ENCODE results near the gene UBE4B.
"Not testable (repeated sequence)": the region's sequence is repeated elsewhere in the genome, so short reads cannot be mapped to it uniquely, and the experiment has no call there.

Gene UBE4B

GRCh38 chr1:10032590-10033358, at the start of gene UBE4B:
UBE4B (plus strand) TSS chr1:10032958; CDS start chr1:10033671, 713 bp downstream.
- H3K36me3 Mint-ChIP-seq (ENCODE audit: insufficient read depth), result peaks cover 18% of the 10 kb centered on the region
- H3K4me3 Mint-ChIP-seq, result peak within 1 kb of the TSS; percentile 96
- no peaks in the 10 kb centered on the region for H3K9me3 Mint-ChIP-seq
- H3K27ac Mint-ChIP-seq (ENCODE audit: low read depth), result peak within 1 kb of the TSS; percentile 90
- ATAC-seq (replicated peaks; ENCODE audit: extremely low read depth, poor library complexity, severe bottlenecking) (peak; percentile 94), DNase-seq (ENCODE audit: low spot score in 2 of 2) (peak; percentile 98 to 99)
- H3K4me1 Mint-ChIP-seq, result peaks cover 28% of the 10 kb centered on the region
- no peaks in the 10 kb centered on the region for H3K27me3 Mint-ChIP-seq

DNA sequence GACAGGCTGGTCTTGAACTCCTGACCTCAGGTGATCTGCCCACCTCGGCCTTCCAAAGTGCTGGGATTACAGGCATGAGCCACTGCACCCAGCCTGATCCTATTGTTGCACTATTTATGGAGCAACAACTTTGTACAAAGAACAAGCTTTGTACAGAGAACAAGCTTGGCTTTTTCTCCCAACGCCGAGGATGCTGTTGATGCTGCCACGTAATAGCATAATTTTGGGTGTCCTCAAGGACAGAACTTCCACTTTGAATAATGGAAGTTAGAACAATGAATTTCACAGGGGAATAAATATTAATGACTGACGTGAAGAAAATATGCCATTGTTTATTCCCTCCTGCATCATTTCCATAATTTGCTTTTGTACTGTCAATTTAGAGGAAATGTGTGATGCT, 48.5 kb upstream of the UBE4B start:
- Mint-ChIP-seq H3K36me3 (ENCODE audit: insufficient read depth) (peaks cover 10% of the 10 kb centered on the region), H3K27me3 (no peaks in the 10 kb centered on the region), H3K4me1 (no peaks in the 10 kb centered on the region), H3K27ac (ENCODE audit: low read depth) (no peak overlapping the region), H3K9me3 (no peaks in the 10 kb centered on the region), H3K4me3 (no peak overlapping the region)
- ATAC-seq (replicated peaks; ENCODE audit: extremely low read depth, poor library complexity, severe bottlenecking) (no peak), DNase-seq (ENCODE audit: low spot score in 2 of 2) (no peak)

DNA sequence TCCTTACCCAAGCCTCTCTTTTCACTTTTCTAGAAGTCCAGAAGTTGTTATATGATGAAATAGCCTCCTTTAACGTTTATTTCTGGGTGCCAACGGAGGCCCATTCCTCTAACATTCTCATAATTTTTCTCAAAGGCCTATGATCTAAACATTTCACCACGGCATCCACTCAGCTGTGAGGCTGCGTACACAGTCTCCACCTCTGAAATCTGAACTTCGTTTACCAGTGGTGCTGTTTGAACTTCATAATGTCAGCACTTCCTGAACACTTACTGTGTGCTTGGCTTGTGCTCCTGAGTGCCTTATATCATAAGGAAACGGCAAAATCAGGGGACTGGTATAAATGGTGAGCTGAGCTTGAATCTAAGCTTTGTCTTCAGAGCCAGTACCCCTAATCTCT, 47.8 kb upstream of the UBE4B start:
- Mint-ChIP-seq H3K27me3 (no peaks in the 10 kb centered on the region), H3K36me3 (ENCODE audit: insufficient read depth) (peaks cover 10% of the 10 kb centered on the region), H3K27ac (ENCODE audit: low read depth) (no peak overlapping the region), H3K4me1 (no peaks in the 10 kb centered on the region), H3K9me3 (no peaks in the 10 kb centered on the region), H3K4me3 (no peak overlapping the region)
- DNase-seq (ENCODE audit: low spot score in 2 of 2), result no peak
- no peak for ATAC-seq (replicated peaks; ENCODE audit: extremely low read depth, poor library complexity, severe bottlenecking)

DNA sequence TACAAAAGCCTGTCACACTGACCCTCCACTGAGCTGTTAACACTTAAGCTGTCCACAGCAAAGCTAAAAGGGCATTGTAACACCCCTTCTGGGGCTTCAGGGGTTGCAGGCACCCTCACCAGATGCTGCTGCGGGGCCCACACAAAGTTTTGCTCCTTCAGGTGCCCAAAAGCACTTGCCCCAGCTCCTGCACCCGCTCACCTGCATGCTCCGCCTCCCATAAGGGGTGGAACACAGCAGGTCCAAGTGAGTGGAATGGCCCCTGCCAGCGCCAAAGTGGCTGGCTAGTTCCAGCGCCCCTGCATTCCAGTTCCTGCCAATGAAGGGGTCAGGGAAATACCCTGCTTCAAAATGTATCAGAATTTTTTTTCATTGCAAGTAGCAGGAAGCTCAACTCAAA, 43.0 kb upstream of the UBE4B start:
- Mint-ChIP-seq H3K9me3 (no peaks in the 10 kb centered on the region), H3K4me1 (no peaks in the 10 kb centered on the region), H3K4me3 (no peak overlapping the region), H3K27me3 (peaks cover 17% of the 10 kb centered on the region), H3K27ac (ENCODE audit: low read depth) (no peak overlapping the region), H3K36me3 (ENCODE audit: insufficient read depth) (peaks cover 4% of the 10 kb centered on the region)
- no peak for ATAC-seq (replicated peaks; ENCODE audit: extremely low read depth, poor library complexity, severe bottlenecking)
- no peak for DNase-seq (ENCODE audit: low spot score in 2 of 2)

- Mint-ChIP-seq H3K9me3 (no peaks in the 10 kb centered on the region), H3K27ac (ENCODE audit: low read depth) (no peak overlapping the region), H3K36me3 (ENCODE audit: insufficient read depth) (peaks cover 4% of the 10 kb centered on the region), H3K4me1 (no peaks in the 10 kb centered on the region), H3K27me3 (peaks cover 17% of the 10 kb centered on the region), H3K4me3 (no peak overlapping the region)
- DNase-seq (ENCODE audit: low spot score in 2 of 2) (no peak), ATAC-seq (replicated peaks; ENCODE audit: extremely low read depth, poor library complexity, severe bottlenecking) (no peak)
Measured at GRCh38 chr1:9990944-9991343, 41.8 kb upstream of the UBE4B start.

- Mint-ChIP-seq H3K4me3 (no peak overlapping the region), H3K9me3 (no peaks in the 10 kb centered on the region), H3K36me3 (ENCODE audit: insufficient read depth) (peaks cover 2% of the 10 kb centered on the region), H3K27ac (ENCODE audit: low read depth) (no peak overlapping the region), H3K27me3 (peaks cover 32% of the 10 kb centered on the region), H3K4me1 (peaks cover 7% of the 10 kb centered on the region)
- ATAC-seq (replicated peaks; ENCODE audit: extremely low read depth, poor library complexity, severe bottlenecking), result no peak
- DNase-seq (ENCODE audit: low spot score in 2 of 2), result no peak
Measured at GRCh38 chr1:9992910-9993309, 39.8 kb upstream of the UBE4B start.

GRCh38 chr1:9993561-9994075, 39.1 kb upstream of the UBE4B start:
- DNase-seq (ENCODE audit: low spot score in 2 of 2), result no peak
- ATAC-seq (replicated peaks; ENCODE audit: extremely low read depth, poor library complexity, severe bottlenecking), result no peak
- H3K27ac Mint-ChIP-seq (ENCODE audit: low read depth), result no peak overlapping the region
- H3K4me3 Mint-ChIP-seq, result no peak overlapping the region
- peaks cover 2% of the 10 kb centered on the region for H3K36me3 Mint-ChIP-seq (ENCODE audit: insufficient read depth)
- H3K27me3 Mint-ChIP-seq, result peaks cover 39% of the 10 kb centered on the region
- no peaks in the 10 kb centered on the region for H3K9me3 Mint-ChIP-seq
- H3K4me1 Mint-ChIP-seq, result peaks cover 7% of the 10 kb centered on the region

DNA sequence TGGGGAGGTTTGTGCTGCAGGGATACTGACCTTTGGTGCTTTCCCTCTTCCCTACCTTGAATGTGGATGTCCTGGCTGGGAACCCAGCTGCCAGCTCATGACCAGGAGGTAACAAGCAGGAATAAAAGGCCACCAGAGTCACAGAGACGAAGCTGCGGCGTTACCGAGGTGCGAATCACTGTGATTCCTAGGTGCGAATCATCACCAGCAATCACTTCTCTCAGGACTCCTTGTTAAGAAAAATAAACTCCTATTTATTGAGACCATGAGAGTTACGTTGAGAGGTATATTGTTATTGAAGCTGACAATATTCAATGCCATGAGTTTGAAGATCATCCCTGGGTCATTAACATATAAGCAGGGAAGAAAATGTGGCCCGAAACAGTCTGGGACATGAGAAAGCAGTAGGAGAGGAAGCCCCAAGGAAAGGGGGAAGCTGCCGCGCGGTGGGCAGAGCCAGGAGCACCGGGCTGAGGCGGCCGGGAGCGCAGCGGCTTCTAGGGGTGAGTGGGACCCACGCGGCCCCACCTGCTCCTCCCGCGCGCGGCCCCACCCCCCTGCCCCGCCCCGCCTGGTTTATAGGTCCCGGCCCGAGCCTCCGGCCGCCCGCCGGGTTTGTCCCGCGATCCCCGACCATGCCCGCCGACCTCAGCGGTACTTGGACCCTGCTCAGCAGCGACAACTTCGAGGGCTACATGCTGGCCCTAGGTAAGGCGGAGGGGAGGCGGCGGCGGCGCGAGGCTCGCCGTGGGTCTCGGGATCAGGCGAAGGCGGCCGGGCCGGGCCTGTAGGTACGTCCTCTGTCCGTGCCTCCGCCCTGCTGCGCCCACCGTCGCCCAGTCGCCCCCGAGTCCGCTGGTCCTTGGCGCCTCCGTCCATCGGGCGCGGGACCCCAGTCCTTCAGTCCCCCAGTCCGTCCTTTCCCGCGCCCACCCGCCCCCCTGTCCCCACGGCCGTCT, 35.9 kb upstream of the UBE4B start, which contains the start of gene RBP7:
Gene RBP7, plus strand, starts transcription at position 605 of the 959 bp plus-strand sequence. Its CDS starts 31 bp downstream, at position 636.
- Mint-ChIP-seq H3K9me3 (no peaks in the 10 kb centered on the region), H3K27ac (ENCODE audit: low read depth) (no peak within 1 kb of the TSS), H3K4me1 (peaks cover 7% of the 10 kb centered on the region), H3K27me3 (peaks cover 59% of the 10 kb centered on the region), H3K4me3 (peak within 1 kb of the TSS; percentile 79), H3K36me3 (ENCODE audit: insufficient read depth) (peaks cover 2% of the 10 kb centered on the region)
- ATAC-seq (replicated peaks; ENCODE audit: extremely low read depth, poor library complexity, severe bottlenecking) (no peak), DNase-seq (ENCODE audit: low spot score in 2 of 2) (no peak)

- Mint-ChIP-seq H3K9me3 (no peaks in the 10 kb centered on the region), H3K4me3 (no peak overlapping the region), H3K27ac (ENCODE audit: low read depth) (no peak overlapping the region), H3K4me1 (peaks cover 7% of the 10 kb centered on the region), H3K36me3 (ENCODE audit: insufficient read depth) (no peaks in the 10 kb centered on the region), H3K27me3 (peaks cover 63% of the 10 kb centered on the region)
- no peak for DNase-seq (ENCODE audit: low spot score in 2 of 2)
- no peak for ATAC-seq (replicated peaks; ENCODE audit: extremely low read depth, poor library complexity, severe bottlenecking)
Measured at GRCh38 chr1:10001016-10001665, 31.6 kb upstream of the UBE4B start.

DNA sequence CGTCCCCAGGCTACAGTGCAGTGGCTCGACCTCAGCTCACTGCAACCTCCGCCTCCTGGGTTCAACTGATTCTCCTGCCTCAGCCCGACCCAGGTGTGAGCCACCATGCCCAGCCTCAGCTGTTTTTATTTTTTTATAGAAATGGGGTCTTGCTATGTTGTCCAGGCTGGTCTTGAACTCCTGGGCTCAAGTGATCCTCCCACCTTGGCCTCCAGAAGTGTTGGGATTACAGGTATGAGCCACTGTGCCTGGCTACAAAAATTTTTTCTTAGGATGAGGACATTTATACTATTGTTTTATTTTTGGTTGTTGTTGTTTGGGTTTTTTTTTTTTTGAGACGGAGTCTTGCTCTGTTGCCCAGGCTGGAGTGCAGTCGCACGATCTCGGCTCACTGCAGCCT, 27.5 kb upstream of the UBE4B start:
- H3K27me3 Mint-ChIP-seq, result peaks cover 36% of the 10 kb centered on the region
- H3K27ac Mint-ChIP-seq (ENCODE audit: low read depth); H3K9me3 Mint-ChIP-seq; ATAC-seq (replicated peaks; ENCODE audit: extremely low read depth, poor library complexity, severe bottlenecking); H3K4me3 Mint-ChIP-seq; H3K36me3 Mint-ChIP-seq (ENCODE audit: insufficient read depth); DNase-seq (ENCODE audit: low spot score in 2 of 2); H3K4me1 Mint-ChIP-seq: not testable (repeated sequence)

- Mint-ChIP-seq H3K4me1 (no peaks in the 10 kb centered on the region), H3K27ac (ENCODE audit: low read depth) (no peak overlapping the region), H3K9me3 (no peaks in the 10 kb centered on the region), H3K36me3 (ENCODE audit: insufficient read depth) (no peaks in the 10 kb centered on the region), H3K4me3 (no peak overlapping the region), H3K27me3 (peaks cover 22% of the 10 kb centered on the region)
- DNase-seq (ENCODE audit: low spot score in 2 of 2) (no peak), ATAC-seq (replicated peaks; ENCODE audit: extremely low read depth, poor library complexity, severe bottlenecking) (no peak)
Measured at GRCh38 chr1:10007169-10007568, 25.6 kb upstream of the UBE4B start.

GRCh38 chr1:10014016-10014415, 18.7 kb upstream of the UBE4B start:
- DNase-seq (ENCODE audit: low spot score in 2 of 2), result no peak
- Mint-ChIP-seq H3K9me3 (no peaks in the 10 kb centered on the region), H3K4me3 (no peak overlapping the region), H3K27ac (ENCODE audit: low read depth) (no peak overlapping the region), H3K4me1 (no peaks in the 10 kb centered on the region), H3K27me3 (no peaks in the 10 kb centered on the region), H3K36me3 (ENCODE audit: insufficient read depth) (peaks cover 2% of the 10 kb centered on the region)
- no peak for ATAC-seq (replicated peaks; ENCODE audit: extremely low read depth, poor library complexity, severe bottlenecking)

Measured in central memory CD8-positive, alpha-beta T cell (primary cell).